MCF 10A (cell line): ENCODE results near the gene FRG2C. TPM values are rescaled to one million over a fixed set of nuclear protein-coding genes. Genes with fewer than 3 reads are reported as not detected.
"Not testable (repeated sequence)": the region's sequence is repeated elsewhere in the genome, so short reads cannot be mapped to it uniquely, and the experiment has no call there.

Experiments
- BruUV-seq: library from RNA; stranded (reverse); fragments of 400-500 nt; replicated peaks from 2 replicates; lab custom pipeline; 2021; lab: Mats Ljungman, UMichigan
- CTCF ChIA-PET: fragments of 300-600 bp; sonication (Branson Sonifier 250); formaldehyde crosslinking; extraction: SDS; loops from one replicate; lab custom pipeline; 2021; ENCODE audit warnings: antibody characterized with exemption, inconsistent platforms; lab: Yijun Ruan, JAX
- POLR2A ChIA-PET: fragments of 300-600, 350-650 bp; sonication (Branson Sonifier 250); formaldehyde crosslinking; extraction: SDS; loops from one replicate; lab custom pipeline; 2020; ENCODE audit warnings: antibody characterized with exemption, inconsistent platforms; lab: Yijun Ruan, JAX
- DNase-seq: peaks from one replicate; pipeline ENCODE4 v3.0.0-alpha.2; 2018; ENCODE audit not compliant: unreplicated experiment
- H3K27ac Mint-ChIP-seq: one replicate; pipeline ENCODE4 v1.8.0; 2022; ENCODE audit warnings: mild to moderate bottlenecking, low read depth, mixed read lengths; ENCODE audit not compliant: unreplicated experiment
- H3K27me3 Mint-ChIP-seq: one replicate; pipeline ENCODE4 v1.8.0; 2022; ENCODE audit warnings: mixed read lengths; ENCODE audit not compliant: insufficient read depth, unreplicated experiment
- H3K36me3 Mint-ChIP-seq: one replicate; pipeline ENCODE4 v1.8.0; 2022; ENCODE audit warnings: mild to moderate bottlenecking, moderate library complexity, mixed read lengths; ENCODE audit not compliant: insufficient read depth, unreplicated experiment
- H3K4me1 Mint-ChIP-seq: one replicate; pipeline ENCODE4 v1.8.0; 2022; ENCODE audit warnings: mixed read lengths; ENCODE audit not compliant: insufficient read depth, unreplicated experiment
- H3K4me3 Mint-ChIP-seq: one replicate; pipeline ENCODE4 v1.8.0; 2022; ENCODE audit warnings: mild to moderate bottlenecking, moderate library complexity, mixed read lengths; ENCODE audit not compliant: unreplicated experiment
- H3K9me3 Mint-ChIP-seq: one replicate; pipeline ENCODE4 v1.8.0; 2022; ENCODE audit warnings: mixed read lengths; ENCODE audit not compliant: unreplicated experiment
- intact Hi-C: fragments of 100-400 bp; cut with micrococcal nuclease; formaldehyde crosslinking; loops from 2 replicates; pipeline ENCODE4 v1.14.1; 2022
- total RNA-seq: library from RNA; stranded (reverse); gene quantifications from 2 replicates; pipeline ENCODE4 v1.2.3, GENCODE V29; 2022
- TF ChIP-seq, protein P1 (sequence below): fragments of 200-600 bp; IDR thresholded peaks from one replicate; pipeline ENCODE4 v1.8.0; 2022; ENCODE audit warnings: antibody characterized with exemption, mild to moderate bottlenecking; ENCODE audit not compliant: unreplicated experiment

The FRG2C gene
- total RNA-seq, 1 experiment from 2014 or later: not detected

DNA sequence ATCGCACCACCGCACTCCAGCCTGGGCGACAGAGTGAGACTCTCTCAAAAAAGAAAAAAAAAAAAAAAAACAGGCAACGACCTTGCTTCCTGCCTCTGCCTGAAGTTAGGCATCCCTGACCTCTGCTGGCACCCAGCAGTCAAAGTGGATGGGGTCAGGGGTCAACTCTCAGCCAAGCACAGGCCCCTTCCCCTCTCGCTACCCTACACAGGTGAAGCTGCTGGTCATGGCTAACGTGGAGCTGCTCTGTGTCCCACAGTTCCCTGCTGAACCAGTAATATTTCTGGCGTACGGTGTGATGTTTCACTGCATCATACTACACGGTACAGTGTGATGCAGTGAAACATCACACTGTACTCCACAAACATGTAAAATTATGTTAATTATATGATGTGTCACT, 13.9 kb upstream of the FRG2C start:
- TF ChIP-seq, protein P1, sequence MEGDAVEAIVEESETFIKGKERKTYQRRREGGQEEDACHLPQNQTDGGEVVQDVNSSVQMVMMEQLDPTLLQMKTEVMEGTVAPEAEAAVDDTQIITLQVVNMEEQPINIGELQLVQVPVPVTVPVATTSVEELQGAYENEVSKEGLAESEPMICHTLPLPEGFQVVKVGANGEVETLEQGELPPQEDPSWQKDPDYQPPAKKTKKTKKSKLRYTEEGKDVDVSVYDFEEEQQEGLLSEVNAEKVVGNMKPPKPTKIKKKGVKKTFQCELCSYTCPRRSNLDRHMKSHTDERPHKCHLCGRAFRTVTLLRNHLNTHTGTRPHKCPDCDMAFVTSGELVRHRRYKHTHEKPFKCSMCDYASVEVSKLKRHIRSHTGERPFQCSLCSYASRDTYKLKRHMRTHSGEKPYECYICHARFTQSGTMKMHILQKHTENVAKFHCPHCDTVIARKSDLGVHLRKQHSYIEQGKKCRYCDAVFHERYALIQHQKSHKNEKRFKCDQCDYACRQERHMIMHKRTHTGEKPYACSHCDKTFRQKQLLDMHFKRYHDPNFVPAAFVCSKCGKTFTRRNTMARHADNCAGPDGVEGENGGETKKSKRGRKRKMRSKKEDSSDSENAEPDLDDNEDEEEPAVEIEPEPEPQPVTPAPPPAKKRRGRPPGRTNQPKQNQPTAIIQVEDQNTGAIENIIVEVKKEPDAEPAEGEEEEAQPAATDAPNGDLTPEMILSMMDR: no peak
- Mint-ChIP-seq H3K9me3 (peaks cover 11% of the 10 kb centered on the region), H3K4me3 (no peak overlapping the region), H3K36me3 (no peaks in the 10 kb centered on the region), H3K27ac (no peak overlapping the region), H3K4me1 (no peaks in the 10 kb centered on the region), H3K27me3 (no peaks in the 10 kb centered on the region)
- ChIA-PET CTCF (no interaction called here), POLR2A (no interaction called here)
- DNase-seq: no peak
- BruUV-seq: no TSS peak
- intact Hi-C loops: no loop called here

DNA sequence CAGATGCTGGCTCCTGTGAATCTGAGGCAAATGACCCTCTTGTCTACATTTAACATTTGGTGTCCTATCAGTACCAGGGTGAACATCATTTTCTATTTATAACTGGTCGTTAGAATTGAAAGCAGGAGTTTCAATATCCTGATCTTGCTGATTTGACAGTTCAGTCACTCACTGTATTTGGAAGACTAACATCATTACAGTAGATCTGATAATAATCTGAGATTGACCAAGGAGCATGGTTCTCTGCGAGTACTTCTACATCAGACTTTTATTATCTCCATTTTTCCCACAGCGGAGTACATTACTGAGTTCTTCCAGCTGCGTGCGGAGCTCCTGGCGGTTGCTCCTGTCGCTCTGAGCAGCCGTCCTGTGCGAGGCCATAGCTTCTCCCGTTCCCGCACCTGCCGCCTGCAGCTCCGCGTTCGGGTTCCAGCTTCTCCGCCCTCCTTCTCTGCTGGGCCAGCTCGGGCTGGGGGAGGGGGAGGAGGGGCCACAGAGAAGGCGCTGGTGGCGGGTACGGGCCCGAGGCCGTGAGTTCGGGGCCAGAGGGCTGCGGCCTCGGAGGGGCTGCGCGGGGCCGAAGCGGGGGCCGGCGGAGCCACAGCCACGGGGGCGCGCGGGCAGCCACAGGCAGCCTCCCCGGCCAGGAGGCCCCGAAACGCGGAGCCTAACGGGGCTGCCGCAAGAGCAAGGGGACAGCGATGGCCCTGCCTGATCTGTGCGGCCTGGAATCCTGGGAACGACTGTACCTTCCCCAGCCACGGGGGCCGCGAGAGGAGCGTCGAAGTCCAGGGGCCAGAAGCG, 8.8 kb upstream of the FRG2C start:
- CTCF ChIA-PET, POLR2A ChIA-PET: not testable (repeated sequence)

DNA sequence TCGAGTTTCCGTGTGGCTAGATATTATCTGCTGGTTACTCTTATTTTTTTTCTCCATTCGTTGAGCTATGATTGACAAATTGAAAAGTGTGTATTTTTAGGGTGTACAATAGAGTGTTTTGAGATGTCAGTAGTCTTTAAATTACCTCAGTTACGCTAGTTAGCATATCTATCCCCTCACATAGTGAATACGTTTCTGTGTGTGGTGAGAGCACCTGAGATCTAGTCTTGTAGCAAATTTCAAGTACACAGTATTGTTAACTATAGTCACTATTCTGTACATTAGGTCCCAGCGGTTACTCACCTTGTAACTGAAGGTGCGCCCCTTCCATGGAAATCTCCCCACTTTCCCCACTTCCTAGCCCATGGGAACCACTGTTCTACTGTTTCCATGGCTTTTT, 8.2 kb upstream of the FRG2C start:
- H3K4me1 Mint-ChIP-seq, H3K4me3 Mint-ChIP-seq, intact Hi-C loops, DNase-seq, H3K36me3 Mint-ChIP-seq, POLR2A ChIA-PET, H3K27me3 Mint-ChIP-seq, CTCF ChIA-PET, BruUV-seq, H3K27ac Mint-ChIP-seq: not testable (repeated sequence)
- peaks cover 20% of the 10 kb centered on the region for H3K9me3 Mint-ChIP-seq

More for the DNA sequence above, 8.8 kb upstream of the FRG2C start:
- H3K27ac Mint-ChIP-seq, H3K4me1 Mint-ChIP-seq, intact Hi-C loops, H3K4me3 Mint-ChIP-seq, DNase-seq, H3K27me3 Mint-ChIP-seq, H3K36me3 Mint-ChIP-seq, BruUV-seq: not testable (repeated sequence)
- H3K9me3 Mint-ChIP-seq: peaks cover 15% of the 10 kb centered on the region

DNA sequence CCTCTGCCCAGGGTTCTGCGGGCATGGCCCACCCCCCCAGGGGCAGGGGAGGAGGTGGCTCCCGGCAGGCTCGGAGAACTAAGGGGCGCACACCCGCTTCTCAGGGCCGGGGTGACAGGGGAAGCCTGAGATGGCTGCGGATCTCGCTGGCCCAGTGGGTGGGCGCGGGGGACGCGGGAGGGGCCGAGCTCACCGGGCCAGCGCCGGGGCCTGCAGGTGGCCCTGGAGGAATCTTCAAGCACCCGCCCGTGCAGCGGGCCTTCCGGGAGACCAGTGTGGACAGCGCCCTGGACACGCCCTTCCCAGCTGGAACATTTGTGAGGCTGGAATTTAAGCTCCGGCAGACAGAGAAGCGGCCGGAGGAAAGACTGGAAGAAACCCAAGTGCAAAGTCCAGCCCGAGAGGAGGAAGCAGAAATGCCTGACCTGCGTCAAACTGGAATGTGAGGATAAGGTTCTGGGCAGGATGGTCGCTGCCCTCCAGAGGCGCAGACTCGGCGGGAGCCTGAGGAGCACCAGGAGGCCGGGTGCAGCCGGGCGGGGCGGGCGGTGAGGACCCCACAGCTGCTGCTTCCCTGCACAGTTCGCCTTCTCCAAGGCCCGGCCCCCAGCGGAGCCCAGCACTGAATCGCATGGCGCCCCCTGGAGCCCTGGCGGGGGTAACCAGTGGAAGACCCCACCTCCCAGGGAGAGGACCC, 5.6 kb upstream of the FRG2C start:
- H3K36me3 Mint-ChIP-seq, CTCF ChIA-PET, DNase-seq, intact Hi-C loops, POLR2A ChIA-PET, BruUV-seq, H3K27ac Mint-ChIP-seq, H3K27me3 Mint-ChIP-seq, H3K4me3 Mint-ChIP-seq, H3K4me1 Mint-ChIP-seq: not testable (repeated sequence)
- H3K9me3 Mint-ChIP-seq: peaks cover 18% of the 10 kb centered on the region

DNA sequence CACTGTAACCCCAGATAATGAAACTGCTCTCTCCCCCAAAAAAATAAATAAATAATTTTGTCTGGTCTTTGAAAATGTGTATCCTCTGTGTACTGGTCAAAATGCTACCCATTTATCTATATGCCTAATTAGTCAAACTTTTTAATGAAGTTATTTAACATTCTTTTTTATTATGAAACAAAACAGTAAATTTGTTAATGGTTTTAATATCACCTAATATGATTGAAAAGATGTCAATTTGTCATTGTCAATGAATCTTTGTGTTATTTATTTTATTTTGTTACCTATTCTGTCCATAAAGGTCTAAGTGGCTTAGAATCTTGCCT, 5.1 kb upstream of the FRG2C start:
- POLR2A ChIA-PET, H3K27ac Mint-ChIP-seq, intact Hi-C loops, H3K4me3 Mint-ChIP-seq, H3K36me3 Mint-ChIP-seq, H3K4me1 Mint-ChIP-seq, DNase-seq, CTCF ChIA-PET, BruUV-seq, H3K27me3 Mint-ChIP-seq: not testable (repeated sequence)
- peaks cover 14% of the 10 kb centered on the region for H3K9me3 Mint-ChIP-seq

DNA sequence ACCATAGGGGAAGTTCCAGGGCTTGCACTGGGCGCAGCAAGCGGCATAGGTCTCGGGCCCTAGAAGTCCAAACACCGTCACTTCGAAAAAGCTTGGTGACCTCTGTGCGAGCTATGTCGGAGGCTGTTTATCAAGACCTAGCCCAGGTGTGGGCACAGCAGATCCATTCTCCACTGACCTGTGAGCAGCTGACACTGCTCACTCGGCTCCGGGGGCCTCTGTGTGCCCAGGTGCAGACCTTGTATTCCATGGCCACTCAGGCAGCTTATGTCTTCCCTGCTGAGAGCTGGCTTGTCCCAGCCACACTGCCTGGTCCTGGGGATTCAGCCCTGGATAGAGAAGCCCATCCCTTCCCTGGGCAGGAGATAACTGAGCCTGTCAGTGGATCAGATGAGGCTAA, 1.5 kb downstream of the FRG2C start:
- DNase-seq, H3K36me3 Mint-ChIP-seq, H3K27me3 Mint-ChIP-seq, H3K4me1 Mint-ChIP-seq, POLR2A ChIA-PET, H3K27ac Mint-ChIP-seq, H3K4me3 Mint-ChIP-seq, BruUV-seq, intact Hi-C loops, CTCF ChIA-PET: not testable (repeated sequence)
- peaks cover 41% of the 10 kb centered on the region for H3K9me3 Mint-ChIP-seq

DNA sequence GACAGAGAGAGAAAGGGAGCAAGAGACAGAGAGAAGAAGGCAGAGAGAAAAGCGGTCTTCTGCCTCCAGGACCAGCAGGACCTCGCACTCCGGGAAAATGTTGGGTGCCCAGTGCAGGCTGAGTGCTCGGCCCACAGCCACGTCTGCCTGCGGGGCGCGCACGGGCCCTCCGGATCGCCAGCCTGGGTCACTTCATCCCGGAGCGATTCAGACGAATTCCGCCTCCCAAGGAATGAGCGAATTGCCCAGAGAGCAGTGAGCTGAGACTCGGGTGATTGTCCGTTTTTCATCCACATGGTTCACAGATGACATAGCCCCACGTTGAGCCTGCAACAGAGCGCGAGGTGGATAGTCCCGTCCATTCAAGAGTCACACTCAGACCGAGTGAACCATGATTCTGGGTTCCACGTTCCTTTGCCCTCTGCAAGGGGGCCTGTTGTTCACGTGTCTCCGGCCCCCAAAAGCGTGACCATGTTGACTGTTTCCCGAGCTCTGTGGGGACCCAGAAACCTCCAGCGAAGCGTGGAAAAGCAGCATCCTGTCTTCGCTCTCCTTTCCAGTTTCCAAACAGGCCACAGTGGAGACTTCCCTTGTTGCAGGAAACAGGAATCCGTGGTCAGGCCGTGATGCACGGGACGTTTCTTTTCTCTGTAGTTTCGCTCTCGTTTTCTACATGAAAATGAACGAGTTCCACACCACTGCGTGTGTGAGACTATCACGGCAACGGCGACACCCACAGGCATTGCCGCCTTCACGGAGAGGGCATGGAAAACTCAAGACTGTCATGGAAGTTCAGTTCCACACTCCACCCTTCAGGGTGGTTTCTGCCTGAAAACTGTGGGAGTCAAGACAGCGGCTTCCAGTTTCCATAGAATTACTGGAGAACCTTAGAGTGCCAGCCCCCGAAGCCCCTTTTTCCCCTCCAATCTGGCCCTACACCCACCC, 3.9 kb downstream of the FRG2C start:
- BruUV-seq, POLR2A ChIA-PET, H3K27me3 Mint-ChIP-seq: not testable (repeated sequence)

More for the DNA sequence above, 3.9 kb downstream of the FRG2C start:
- CTCF ChIA-PET, H3K4me3 Mint-ChIP-seq, DNase-seq, intact Hi-C loops, H3K36me3 Mint-ChIP-seq, H3K27ac Mint-ChIP-seq, H3K4me1 Mint-ChIP-seq: not testable (repeated sequence)
- H3K9me3 Mint-ChIP-seq: peaks cover 53% of the 10 kb centered on the region
